Tibial nerve (tissue), 4 donors: ENCODE results near the gene KLK3.

Source experiments
- CTCF ChIP-seq, 5 experiments: fragments of 200-600 bp in 3 of 5; fragments of 450-650 bp in 2 of 5; sonication (generic) in 3 of 5; IDR thresholded peaks; one replicate each; pipeline ENCODE4 v1.5.1; 2016 to 2019; ENCODE audit warnings: antibody characterized with exemption in 5 of 5, mild to moderate bottlenecking in 3 of 5, moderate library complexity in 2 of 5
- EP300 ChIP-seq, 2 donors: sonication (generic); formaldehyde crosslinking; IDR thresholded peaks; one replicate each; pipeline ENCODE4 v1.6.1; 2017; ENCODE audit warnings: antibody characterized with exemption in 2 of 2, mild to moderate bottlenecking in 1 of 2

GRCh38 chr19:50843701-50844221, 11.0 kb upstream of the KLK3 start:
- TF ChIP-seq CTCF (IDR thresholded peaks at IDR 0.05) (no peak), EP300 (IDR thresholded peaks at IDR 0.05) (no peak)
